Thoracic aorta (tissue), 2 donors: Measurements from ENCODE around the gene RAD21L1. TPM values are rescaled to one million over a fixed set of nuclear protein-coding genes. Genes with fewer than 3 reads are reported as not detected.

Source experiments
- ATAC-seq: fragments of 150-250 bp; one replicate; pipeline ENCODE4 v1.8.0; 2017; ENCODE audit warnings: low read depth; ENCODE audit not compliant: insufficient number of reproducible peaks, low FRiP score
- DNase-seq: peaks from one replicate; pipeline ENCODE4 v3.0.0-alpha.2; 2020; ENCODE audit warnings: low spot score
- H3K27ac ChIP-seq, 2 donors: fragments of 200-600 bp; sonication (generic); 1 replicate in 1 of 2; 2 replicates in 1 of 2; pipeline ENCODE4 v1.5.1; 2016; ENCODE audit warnings: mild to moderate bottlenecking in 2 of 2, moderate library complexity in 2 of 2
- H3K27me3 ChIP-seq: fragments of 200-600 bp; sonication (generic); replicated peaks from 2 replicates; pipeline ENCODE4 v1.6.0; 2016; ENCODE audit warnings: mild to moderate bottlenecking; ENCODE audit not compliant: insufficient read depth
- H3K36me3 ChIP-seq: fragments of 200-600 bp; sonication (generic); one replicate; pipeline ENCODE4 v1.5.1; 2016
- H3K4me1 ChIP-seq, 2 donors: fragments of 200-600 bp; sonication (generic); 1 replicate in 1 of 2; 2 replicates in 1 of 2; pipeline versions ENCODE4 v1.5.1 to v1.6.0; 2016; ENCODE audit warnings: low read depth in 2 of 2, mild to moderate bottlenecking in 1 of 2; ENCODE audit not compliant: control insufficient read depth in 1 of 2
- H3K4me3 ChIP-seq: fragments of 200-600 bp; sonication (generic); 2 replicates; pipeline ENCODE4 v1.5.1; 2016; ENCODE audit warnings: mild to moderate bottlenecking
- H3K9me3 ChIP-seq: fragments of 200-600 bp; sonication (generic); 2 replicates; pipeline ENCODE4 v1.5.1; 2016
- CTCF ChIP-seq: fragments of 200-600 bp; sonication (generic); IDR thresholded peaks from one replicate; pipeline ENCODE4 v1.5.1; 2019; ENCODE audit warnings: antibody characterized with exemption
- total RNA-seq, 2 donors: library from RNA; depleted of rRNA; stranded (reverse); fragments of >200 nt; gene quantifications; one replicate each; pipeline versions ENCODE4 v1.1.0 to v1.2.3, GENCODE V29; 2016

Gene RAD21L1
- not detected for total RNA-seq

- no peaks in the 10 kb centered on the region for H3K9me3 ChIP-seq
- ATAC-seq (peak; percentile 50), DNase-seq (no peak)
- H3K4me3 ChIP-seq: peak within 1 kb of the TSS; percentile 84
- H3K36me3 ChIP-seq: no peaks in the 10 kb centered on the region
- peaks cover 6 to 10% of the 10 kb centered on the region in 2 donors for H3K4me1 ChIP-seq
- no peak for TF ChIP-seq CTCF
- no peak within 1 kb of the TSS for H3K27ac ChIP-seq
- peaks cover 11% of the 10 kb centered on the region for H3K27me3 ChIP-seq
Measured at GRCh38 chr20:1225783-1226654, at the start of gene RAD21L1. RAD21L1 (plus strand) TSS chr20:1226044; CDS start chr20:1228454, 2,410 bp downstream.

GRCh38 chr20:1177680-1178079, 48.2 kb upstream of the RAD21L1 start:
- H3K4me1 ChIP-seq: no peaks in the 10 kb centered on the region
- TF ChIP-seq CTCF: no peak
- H3K27me3 ChIP-seq: no peaks in the 10 kb centered on the region
- no peaks in the 10 kb centered on the region for H3K9me3 ChIP-seq
- no peaks in the 10 kb centered on the region for H3K36me3 ChIP-seq
- no peak overlapping the region for H3K27ac ChIP-seq
- no peak for ATAC-seq
- DNase-seq: no peak
- H3K4me3 ChIP-seq: no peak overlapping the region

- DNase-seq: no peak
- H3K27ac ChIP-seq: no peak overlapping the region
- H3K4me1 ChIP-seq: no peaks in the 10 kb centered on the region
- H3K27me3 ChIP-seq: no peaks in the 10 kb centered on the region
- no peaks in the 10 kb centered on the region for H3K36me3 ChIP-seq
- no peak for TF ChIP-seq CTCF
- H3K9me3 ChIP-seq: no peaks in the 10 kb centered on the region
- H3K4me3 ChIP-seq: no peak overlapping the region
- ATAC-seq: no peak
Measured at GRCh38 chr20:1178103-1178502, 47.7 kb upstream of the RAD21L1 start.

GRCh38 chr20:1178623-1179022, 47.2 kb upstream of the RAD21L1 start:
- Histone ChIP-seq H3K36me3 (no peaks in the 10 kb centered on the region), H3K9me3 (no peaks in the 10 kb centered on the region), H3K4me3 (no peak overlapping the region), H3K27me3 (no peaks in the 10 kb centered on the region), H3K4me1 (no peaks in the 10 kb centered on the region), H3K27ac (no peak overlapping the region)
- no peak for TF ChIP-seq CTCF
- DNase-seq (no peak), ATAC-seq (no peak)

- no peak for DNase-seq
- Histone ChIP-seq H3K4me3 (no peak overlapping the region), H3K36me3 (no peaks in the 10 kb centered on the region), H3K4me1 (no peaks in the 10 kb centered on the region), H3K9me3 (no peaks in the 10 kb centered on the region), H3K27ac (no peak overlapping the region), H3K27me3 (no peaks in the 10 kb centered on the region)
- ATAC-seq: no peak
- TF ChIP-seq CTCF: no peak
Measured at GRCh38 chr20:1180949-1181348, 44.9 kb upstream of the RAD21L1 start.
